Frontal cortex (tissue), 4 donors: ENCODE data around the gene SMURF1. TPM values are rescaled to one million over a fixed set of nuclear protein-coding genes. Genes with fewer than 3 reads are reported as not detected.
"Not testable (repeated sequence)": the region's sequence is repeated elsewhere in the genome, so short reads cannot be mapped to it uniquely, and the experiment has no call there.

Experiments used
- DNase-seq, 2 donors: peaks; one replicate each; pipeline ENCODE4 v3.0.0; 2012; ENCODE audit warnings: low spot score in 2 of 2
- FAIRE-seq: peaks from 2 replicates; lab custom pipeline; 2012; peaks lifted over from hg19 to GRCh38; lab: Jason Lieb, UNC
- total RNA-seq: library from RNA; depleted of rRNA; stranded (reverse); fragments of >200 nt; gene quantifications from one replicate; pipeline ENCODE4 v1.2.3, GENCODE V29; 2014
- donor health status: control.
- donor health status: control.
- donor health status: control.

Gene SMURF1
- total RNA-seq, 1 donor from 2014 or later: 23.2 TPM

DNA sequence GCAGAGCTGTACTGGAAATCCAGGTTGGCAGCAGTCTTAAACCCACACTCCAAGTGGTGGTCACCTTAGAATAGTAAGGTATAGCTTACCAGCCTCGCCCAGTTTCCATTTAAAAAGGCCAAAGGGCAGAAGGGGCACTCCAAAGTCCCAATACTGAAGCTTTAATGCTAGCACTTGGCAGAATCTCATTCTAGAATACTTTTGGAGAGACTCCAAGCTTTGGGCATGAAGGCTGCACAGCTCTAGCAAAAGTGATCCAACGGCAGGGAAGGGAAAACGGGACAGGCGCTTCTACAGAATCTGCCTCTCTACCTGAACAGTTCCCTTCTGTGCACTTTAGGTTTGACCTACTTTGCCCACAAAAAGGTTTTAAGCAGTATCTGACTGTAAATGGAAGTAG, 19.7 kb downstream of the SMURF1 start:
- DNase-seq: no peak
- FAIRE-seq: no peak

DNA sequence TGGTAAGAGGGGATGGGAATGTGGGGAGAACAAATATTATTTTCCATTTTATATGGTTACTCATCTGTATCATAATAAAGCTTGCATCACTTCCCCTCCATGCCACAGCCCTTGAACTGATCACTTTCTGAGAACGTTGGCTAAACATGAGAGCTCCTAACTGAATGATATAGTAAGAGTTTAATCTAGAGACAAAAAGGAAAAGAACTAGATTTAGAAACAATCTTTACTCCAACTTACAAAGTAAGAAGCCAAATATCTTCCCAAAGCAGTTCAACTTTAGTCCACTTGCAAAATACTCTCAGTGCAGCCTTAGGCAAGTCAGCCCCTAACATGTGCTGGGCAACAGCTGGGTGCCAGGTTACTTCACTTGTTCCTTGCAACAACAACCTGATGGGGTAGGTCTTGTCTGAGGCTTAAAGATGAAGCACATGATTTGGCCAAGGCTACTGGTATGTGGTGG, 20.3 kb downstream of the SMURF1 start:
- FAIRE-seq (no peak), DNase-seq (no peak)

DNA sequence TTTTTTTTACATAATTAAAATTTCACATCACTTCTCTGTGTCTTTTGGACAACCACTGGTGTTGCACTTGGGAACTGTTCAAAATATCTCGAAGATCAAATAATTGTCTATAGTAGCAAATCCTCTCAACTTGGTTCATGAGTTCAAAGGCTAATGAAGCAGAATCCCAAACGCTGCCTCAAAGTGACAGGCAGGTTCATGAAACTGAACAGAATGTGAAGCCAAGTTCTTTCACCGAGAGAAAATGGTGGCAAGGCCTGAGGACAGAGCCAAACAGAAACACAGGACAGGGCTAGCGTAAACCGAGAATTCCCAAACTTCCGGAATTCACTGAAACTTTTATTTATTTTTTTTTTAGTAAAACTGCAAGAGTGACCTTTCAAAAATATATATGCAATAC, 21.1 kb downstream of the SMURF1 start:
- DNase-seq: no peak
- FAIRE-seq: no peak

DNA sequence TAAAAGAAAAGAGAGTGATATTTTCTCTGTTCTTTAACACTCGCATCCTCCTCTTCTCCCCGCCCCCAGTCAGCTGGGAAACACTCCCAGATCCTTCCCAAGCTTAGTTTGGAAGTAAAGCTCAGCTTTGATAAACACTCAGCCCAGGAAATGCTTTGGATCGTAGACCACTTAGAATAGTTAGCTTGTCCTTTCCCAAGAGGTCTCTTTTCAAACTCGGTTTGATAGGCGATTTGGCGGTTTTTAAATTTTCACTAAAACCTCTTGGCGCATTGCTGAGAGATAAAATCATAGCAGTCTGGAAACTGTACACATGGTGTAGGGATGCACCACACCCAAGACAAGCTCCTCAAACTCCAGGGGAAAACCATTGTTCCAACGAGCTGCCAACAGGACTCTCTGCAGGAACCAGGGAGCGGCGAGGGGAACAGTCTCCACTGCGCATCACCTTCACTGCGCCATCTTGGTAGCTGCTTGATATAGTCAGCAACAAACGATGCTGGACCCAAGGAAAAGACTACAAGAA, 22.3 kb downstream of the SMURF1 start:
- FAIRE-seq: no peak

DNA sequence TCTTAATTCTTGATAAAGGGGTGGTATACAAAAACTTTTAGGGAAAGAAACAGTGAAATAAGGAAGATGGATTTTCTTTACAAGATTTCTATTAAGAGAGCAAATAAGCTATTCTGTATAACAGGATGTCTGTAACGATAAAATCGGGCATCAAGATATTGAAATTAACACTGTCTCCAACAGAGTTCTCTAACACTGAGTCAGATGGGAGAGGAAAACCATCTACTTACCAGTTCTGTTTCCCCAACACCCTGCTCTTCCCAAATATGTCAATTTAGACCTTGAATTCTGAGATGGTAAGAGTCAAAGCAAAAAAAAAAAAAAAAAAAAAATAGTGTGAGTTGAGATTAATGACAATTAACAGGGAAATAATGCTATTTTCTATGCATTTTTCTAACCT, 23.0 kb downstream of the SMURF1 start:
- FAIRE-seq (no peak), DNase-seq (no peak)

More for the DNA sequence above, 22.3 kb downstream of the SMURF1 start:
- no peak for DNase-seq

DNA sequence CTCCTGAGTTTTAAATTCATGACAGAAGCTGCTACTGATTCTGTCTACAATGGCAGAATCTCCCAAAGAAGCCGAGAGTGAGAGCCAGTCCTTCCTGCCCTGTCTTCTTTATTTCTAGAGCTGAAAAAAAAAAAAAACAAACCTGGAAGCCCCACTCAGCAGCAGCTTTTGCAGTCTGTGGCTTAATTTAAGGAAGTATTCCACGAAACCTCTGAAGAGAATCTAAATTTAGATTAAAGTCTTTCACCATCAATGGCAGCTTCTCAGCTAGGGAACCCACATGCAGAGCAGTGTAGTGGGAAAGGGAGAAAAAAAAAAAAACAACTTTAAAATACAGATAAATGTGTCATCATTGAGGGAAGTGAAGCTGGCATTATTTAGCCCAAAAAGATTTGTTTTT, 23.4 kb downstream of the SMURF1 start:
- FAIRE-seq: no peak
- DNase-seq: no peak

DNA sequence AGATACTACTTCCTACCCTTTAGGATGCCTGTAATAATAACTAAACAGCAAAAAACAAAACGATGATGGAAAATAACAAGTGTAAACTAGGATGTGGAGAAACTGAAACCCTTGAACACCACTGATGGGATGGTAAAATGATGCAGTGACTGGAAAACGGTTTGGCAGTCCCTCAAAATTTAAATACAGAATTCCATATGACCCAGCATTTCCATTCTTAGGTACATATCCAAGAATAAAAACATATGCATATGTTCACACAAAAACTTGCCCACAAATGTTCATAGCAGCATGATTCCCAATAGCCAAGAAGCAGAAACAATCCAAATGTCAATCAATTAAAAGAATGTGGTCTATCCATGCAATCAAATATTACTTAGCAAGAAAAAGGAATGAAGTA, 25.8 kb downstream of the SMURF1 start:
- no peak for FAIRE-seq
- no peak for DNase-seq

DNA sequence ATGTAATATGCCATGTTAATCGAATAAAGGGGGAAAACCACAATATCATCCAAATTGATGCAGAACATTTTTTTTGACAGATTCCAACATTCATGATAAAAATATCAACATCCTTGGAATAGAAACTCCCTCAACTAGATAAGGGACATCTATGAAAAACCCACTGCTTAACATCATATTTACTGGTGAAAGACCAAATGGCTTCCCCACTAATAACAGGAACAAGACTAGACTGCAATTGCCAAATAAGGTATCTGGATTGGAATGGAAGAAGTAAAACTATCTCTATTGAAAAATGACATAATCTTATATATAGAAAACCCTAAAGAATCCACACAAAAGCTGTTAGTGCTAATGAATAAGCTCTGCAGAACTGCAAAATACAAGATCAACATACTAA, 27.8 kb downstream of the SMURF1 start:
- no peak for DNase-seq
- no peak for FAIRE-seq

DNA sequence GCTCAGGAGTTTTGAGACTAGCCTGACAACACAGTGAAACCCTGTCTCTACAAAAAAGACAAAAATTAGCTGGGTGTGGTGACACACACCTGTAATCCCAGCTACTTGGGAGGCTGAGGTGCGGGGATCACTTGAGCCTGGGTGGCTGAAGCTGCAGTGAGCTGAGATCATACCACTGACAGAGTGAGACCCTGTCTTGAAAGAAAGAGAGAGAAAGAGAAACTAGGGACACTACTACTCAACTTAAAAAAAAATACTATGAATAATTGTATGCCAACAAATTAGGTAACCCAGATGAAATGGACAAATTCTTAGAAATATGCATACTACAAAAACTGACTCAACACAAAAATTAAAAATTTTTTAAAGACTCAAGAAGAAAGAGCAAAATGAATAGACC, 28.5 kb downstream of the SMURF1 start:
- DNase-seq: no peak

DNA sequence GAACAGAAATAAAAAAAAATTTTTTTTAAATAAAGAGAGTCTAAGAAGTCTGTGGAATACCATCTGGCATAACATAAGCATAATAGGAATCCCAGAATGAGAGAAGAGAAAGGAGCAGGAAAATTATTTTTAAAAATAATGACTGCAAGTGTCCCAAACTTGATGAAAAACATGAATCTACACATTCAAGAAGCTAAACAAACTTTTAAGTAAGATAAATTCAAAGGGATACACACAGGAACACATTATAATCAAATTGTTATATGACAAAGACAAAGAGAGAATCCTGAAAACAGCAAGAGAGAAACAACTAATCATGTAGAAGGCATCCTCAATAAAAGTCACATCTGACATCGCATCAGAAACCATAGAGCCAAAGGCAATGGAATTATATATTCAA, 30.9 kb downstream of the SMURF1 start:
- FAIRE-seq (no peak), DNase-seq (no peak)

More for the DNA sequence above, 28.5 kb downstream of the SMURF1 start:
- FAIRE-seq: no peak

DNA sequence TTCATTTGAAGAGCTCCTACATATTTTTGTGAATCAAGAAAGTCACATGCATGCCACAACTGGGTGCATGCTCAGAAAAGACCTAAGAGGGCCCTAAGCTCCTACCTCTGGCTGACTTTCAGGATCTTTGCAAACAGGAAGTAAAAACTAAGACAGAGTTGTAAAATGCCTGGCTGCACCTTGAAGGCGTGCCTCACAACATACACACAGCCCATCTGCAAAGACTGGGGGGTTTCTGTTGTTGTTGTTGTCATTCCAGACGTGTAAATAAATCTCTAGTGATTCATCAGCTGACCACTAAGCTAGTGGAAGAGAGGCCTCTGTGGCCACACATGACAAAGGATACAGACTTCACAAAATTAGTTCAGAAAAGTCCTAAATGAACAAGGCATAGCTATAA, 31.8 kb downstream of the SMURF1 start:
- DNase-seq: no peak
- no peak for FAIRE-seq

DNA sequence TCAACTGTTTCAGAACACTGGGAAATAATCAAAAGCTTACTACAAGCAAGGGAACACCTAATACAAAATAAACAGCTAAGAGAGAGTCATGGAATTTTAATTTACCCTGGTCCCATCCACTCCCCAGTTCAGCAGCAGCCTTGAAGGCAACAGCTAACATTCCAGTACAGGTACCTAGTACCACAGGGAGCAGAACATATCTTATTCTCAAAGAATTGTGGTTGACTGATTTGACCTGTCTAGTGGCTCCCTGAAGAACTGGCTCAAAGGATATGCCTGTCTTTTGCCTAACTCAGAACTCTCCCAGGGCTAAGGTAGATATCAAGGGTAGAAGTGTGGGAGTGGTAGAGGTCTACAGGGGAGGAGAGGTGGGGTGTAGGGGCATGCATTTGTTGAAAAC, 32.3 kb downstream of the SMURF1 start:
- FAIRE-seq: no peak
- no peak for DNase-seq

DNA sequence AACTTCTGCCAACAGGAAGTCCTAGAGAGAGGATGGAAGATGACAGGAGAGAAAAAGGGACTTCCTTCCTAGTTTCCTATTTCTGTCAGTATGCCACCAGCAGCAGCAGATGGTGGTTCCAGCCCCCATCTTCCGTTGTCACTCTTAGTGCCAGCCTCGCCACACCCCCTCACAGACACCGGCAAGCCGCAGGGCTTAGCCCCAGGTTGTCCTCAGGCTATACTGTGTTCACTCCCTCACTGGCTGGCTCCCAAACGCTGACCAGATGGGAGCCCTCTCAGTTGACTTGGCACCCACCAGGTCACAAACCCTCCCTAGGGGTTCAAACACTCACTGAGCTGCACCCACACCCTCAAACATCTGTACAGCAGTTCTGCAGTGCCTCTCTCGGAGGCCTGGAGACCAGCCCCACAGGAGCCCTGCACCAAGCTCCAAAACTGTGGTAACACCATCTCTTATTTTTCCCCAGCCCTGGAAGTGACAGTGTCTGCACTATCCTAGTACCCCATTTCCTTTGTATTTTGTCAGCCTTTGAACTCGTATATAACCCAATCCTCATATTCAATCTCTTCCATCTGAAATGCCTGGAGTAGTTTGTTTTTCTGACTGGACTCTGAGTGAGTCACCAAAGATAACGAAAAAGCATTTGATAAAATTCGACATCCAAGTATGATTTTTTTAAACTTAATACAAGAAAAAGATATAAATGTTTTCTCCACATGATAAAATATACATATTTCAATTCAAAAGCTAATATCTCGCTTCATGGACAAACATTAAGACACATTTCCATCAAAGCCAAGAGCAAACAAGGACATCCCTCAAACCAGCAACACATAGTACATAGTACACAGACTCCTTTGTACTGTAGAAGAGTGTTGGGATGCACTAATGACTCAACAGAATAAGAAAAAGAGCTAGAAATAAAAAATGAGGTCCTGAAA, 34.5 kb downstream of the SMURF1 start:
- FAIRE-seq (no peak), DNase-seq (no peak)

DNA sequence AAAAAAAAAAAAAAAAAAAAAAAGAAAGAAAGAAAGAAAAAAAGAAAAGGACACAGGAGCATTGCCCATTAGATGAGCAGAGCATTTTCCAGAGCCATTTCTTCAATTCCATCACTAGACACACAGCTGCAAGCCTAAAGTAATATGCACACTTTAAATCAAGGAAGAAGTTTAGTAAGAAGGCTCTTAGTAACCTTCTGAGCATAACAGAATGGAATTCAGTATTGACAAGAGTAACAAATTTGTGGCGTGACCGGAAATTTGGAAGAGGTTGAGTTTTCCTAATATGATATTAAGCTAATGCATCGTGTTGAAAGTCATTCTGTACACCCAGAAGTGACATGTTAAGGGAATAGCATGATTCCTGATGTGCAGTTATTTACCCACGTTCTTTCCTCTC, 35.3 kb downstream of the SMURF1 start:
- DNase-seq (no peak), FAIRE-seq (no peak)

DNA sequence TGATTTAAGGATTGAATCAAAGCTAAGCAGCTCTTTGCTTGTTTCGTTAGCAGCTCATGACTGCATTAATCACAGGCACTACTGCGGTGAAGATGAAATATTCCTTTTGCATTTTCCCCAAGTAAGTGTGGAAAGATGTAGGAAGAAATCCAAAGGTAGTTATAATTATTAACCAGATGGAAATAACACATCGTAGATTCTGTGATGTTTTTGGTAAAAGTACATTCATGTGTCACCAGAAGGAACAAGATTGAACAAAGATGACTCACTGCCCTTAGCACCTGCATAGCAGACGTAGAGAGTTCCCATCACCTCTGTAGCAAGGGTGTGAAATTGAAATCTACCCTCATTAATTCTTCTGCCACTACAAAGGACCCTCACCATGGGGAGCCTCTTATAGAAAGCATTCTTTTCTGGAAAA, 37.1 kb downstream of the SMURF1 start:
- DNase-seq: no peak
- FAIRE-seq: no peak

DNA sequence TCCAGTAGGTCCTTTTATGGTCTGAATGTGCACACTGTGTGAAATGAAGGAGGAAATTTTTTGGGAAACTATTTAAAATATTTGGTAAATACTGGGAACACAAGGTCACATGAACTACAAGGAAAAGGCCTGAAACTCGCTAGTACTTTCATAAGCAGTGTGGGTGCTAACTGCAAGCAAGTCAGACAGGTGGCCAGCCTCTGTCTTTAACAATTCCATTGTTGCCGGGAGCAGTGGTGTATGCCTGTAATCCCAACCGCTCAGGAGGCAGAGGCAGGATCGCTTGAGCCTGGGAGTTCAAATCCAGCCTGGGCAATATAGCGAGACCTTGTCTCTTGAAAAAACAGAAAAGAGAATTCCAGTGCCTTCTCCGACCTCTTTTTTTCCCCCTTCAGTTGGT, 37.5 kb downstream of the SMURF1 start:
- DNase-seq (no peak), FAIRE-seq (no peak)

DNA sequence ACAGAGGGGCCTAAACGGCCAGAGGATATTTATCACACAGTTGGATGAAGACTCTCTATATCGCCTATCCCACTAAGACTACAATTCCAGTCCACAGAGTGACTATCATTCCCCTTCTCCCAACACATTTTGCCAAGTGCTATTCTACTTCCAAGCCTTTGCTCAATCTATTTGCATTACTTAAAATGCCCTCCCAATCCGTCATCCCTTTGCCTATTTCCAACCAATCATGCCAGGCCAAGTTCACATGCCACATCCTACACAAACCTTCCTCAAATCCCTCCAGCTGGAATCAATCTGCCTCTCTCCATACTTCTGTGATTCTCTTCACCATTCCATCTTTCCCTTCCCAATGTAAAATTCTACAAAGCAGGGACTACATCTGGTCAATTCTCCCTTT, 38.2 kb downstream of the SMURF1 start:
- DNase-seq: no peak
- no peak for FAIRE-seq

DNA sequence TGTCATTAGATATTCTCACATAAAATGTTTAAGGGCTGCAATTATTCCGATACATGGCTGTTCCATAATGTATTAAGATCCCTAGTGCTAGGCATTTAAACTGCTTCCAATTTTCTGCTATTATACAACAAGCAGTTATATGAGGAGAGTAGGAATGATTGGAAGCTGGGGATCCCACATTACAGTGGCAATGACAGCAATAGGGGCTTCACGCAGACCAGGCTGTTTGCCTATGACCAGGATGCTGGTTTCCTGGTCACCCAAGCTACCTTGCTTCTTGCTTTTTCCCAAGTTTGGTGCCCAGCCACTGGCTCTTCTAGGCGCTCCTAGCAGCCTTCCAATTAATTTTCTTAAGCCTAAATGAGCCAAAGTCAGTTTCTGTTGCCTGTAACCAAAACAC, 39.3 kb downstream of the SMURF1 start:
- FAIRE-seq (no peak), DNase-seq (no peak)

DNA sequence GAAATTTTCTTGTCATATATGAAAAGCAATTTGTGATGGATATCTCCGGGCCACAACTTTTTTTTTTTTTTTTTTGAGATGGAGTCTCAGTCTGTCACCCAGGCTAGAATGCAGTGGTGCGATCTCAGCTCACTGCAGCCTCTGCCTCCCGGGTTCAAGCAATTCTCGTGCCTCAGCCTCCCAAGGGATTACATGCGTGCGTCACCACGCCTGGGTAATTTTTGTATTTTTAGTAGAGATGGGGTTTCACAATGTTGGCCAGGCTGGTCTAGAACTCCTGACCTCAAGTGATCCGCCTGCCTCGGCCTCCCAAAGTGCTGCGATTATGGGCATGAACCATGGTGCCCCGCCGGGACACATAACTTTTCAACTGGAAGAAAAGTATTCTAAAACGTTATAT, 40.1 kb downstream of the SMURF1 start:
- not testable (repeated sequence) for DNase-seq, FAIRE-seq

DNA sequence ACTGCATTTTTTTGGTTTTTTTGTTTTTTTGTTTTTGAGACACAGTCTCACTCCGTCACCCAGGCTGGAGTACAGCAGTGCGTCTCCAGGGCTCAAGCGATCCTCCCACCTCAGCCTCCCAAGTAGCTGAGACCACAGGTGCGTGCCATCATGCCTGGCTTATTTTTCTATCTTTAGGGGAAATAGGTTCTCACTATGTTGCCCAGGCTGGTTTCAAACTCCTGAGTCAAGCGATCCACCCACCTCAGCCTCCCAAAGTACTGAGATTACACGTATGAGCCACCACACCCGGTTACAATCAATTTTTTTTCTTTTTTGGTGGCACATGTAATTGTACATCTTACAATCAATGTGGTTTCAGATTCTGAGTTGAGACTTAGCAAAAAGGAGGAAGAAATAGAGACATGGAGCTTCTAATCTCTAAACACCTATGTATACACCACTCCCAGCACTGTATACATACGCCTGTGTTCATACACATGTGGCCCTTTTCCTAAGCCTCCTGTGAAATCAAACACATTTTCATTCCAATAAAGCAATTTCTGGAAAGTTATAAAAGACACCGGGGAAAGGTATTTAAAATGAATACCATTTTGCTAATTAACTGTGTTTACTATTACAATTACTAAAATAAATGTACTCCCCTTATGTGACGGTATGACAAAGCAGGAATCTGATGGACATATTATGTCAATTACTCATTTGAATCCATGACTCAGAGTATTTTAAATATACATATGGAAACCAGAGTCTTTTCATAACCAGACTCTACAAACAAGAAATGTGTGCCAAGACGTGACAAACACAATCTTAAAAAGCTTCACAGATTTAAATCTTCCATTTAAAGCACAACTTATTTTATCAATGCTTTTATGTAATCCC, 40.9 kb downstream of the SMURF1 start:
- no peak for DNase-seq
- FAIRE-seq: no peak

DNA sequence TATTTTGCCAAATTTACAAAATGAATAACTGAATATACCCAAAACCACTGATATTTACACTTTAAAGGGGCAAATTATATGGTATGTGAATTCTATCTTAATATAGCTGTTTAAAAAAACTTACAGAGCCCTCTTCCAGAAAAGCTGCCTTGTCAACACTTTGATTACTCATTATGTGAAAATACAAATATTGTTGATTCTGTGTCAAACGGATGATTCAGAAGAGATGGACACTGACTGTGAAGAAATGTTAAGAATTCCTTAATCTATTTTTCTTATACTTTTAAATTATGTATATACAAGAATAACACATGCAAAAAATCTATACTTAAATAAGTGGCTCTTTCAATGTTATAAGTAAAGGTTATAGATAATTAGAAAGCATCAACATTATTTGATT, 41.5 kb downstream of the SMURF1 start:
- DNase-seq (no peak), FAIRE-seq (no peak)
